ENCODE measurements around the gene XBP1. TPM values are rescaled to one million over a fixed set of nuclear protein-coding genes. Genes with fewer than 3 reads are reported as not detected.

Gene XBP1
- total and polyA plus RNA-seq, 2 of the 8 experiments (the other 6 are each of a cell fraction or from before 2014, with no cell fraction given): 99.8 to 131 TPM

DNA sequence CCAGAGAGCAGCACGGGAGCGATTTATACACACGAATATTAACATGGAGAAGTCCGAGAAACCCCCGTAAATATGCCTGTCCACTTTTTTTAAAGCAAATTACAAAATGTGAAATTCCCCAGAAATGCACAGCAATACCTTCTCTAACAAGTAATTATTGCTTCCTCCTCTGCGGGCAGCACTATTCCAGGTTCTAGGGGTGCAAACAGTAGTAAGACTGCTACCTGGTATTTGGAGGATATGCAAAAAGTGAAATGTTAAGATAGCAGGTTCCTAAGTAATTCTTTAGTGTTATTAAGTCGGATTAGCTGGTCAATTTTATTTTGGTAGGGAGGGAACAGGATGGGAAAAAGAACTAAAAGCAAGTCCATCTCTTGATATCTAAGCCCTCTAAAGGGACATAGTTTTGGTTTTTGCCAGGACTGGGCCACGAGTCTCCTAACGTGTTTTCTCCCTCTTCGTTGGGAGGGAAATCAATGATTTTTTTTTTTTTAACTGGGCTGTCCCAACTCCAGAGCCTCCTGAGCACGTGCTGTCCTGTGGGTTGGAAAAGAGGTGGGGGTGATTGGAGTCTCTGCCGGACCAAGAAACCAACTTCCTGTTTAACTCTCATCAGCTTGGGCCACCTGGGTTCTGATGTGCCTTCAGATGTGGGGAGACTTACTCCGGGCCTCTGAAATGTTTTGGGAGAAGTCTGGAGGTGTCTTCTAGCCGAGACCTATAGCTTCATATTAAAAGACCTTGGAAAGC, 1.7 kb upstream of the XBP1 start (continued):
- TF ChIP-seq, protein P1, sequence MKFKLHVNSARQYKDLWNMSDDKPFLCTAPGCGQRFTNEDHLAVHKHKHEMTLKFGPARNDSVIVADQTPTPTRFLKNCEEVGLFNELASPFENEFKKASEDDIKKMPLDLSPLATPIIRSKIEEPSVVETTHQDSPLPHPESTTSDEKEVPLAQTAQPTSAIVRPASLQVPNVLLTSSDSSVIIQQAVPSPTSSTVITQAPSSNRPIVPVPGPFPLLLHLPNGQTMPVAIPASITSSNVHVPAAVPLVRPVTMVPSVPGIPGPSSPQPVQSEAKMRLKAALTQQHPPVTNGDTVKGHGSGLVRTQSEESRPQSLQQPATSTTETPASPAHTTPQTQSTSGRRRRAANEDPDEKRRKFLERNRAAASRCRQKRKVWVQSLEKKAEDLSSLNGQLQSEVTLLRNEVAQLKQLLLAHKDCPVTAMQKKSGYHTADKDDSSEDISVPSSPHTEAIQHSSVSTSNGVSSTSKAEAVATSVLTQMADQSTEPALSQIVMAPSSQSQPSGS (IDR thresholded peaks at IDR 0.05; ENCODE audit: low read length): no peak
- TF ChIP-seq SP1 (IDR thresholded peaks at IDR 0.05; ENCODE audit: low read depth, low read length) (no peak), SRF (IDR thresholded peaks at IDR 0.05; ENCODE audit: low read depth, low read length) (no peak), BCL11A (IDR thresholded peaks at IDR 0.05; ENCODE audit: low read depth in 2 of 2, low read length in 2 of 2) (no peak), CBX5 (IDR thresholded peaks at IDR 0.05; ENCODE audit: low read depth, low read length) (no peak), JUND (IDR thresholded peaks at IDR 0.05; ENCODE audit: low read length) (no peak), TCF12 (IDR thresholded peaks at IDR 0.05; ENCODE audit: low read depth, low read length) (no peak), ZNF274 (IDR thresholded peaks at IDR 0.05; ENCODE audit: borderline replicate concordance, extremely low read depth, low read length) (no peak), CHD2 (IDR thresholded peaks at IDR 0.05; ENCODE audit: low read length) (no peak), SP2 (IDR thresholded peaks at IDR 0.05; ENCODE audit: low read length) (no peak), GTF2F1 (IDR thresholded peaks at IDR 0.05; ENCODE audit: borderline replicate concordance, low read depth, low read length) (no peak)

All from H1 (cell line).